TTC549 (cell line): Measurements from ENCODE around the gene ZNF821.
"Not testable (repeated sequence)": the region's sequence is repeated elsewhere in the genome, so short reads cannot be mapped to it uniquely, and the experiment has no call there.

Experiments used
- FAIRE-seq: peaks from 2 replicates; lab custom pipeline; 2012; peaks lifted over from hg19 to GRCh38; lab: Jason Lieb, UNC

The ZNF821 gene

GRCh38 chr16:71883849-71884638, at the start of gene ZNF821:
Gene ZNF821 (minus strand): TSS chr16:71884182. CDS start chr16:71879946, 4,236 bp downstream.
- FAIRE-seq = no peak

GRCh38 chr16:71933017-71933416, 49.0 kb upstream of the ZNF821 start:
- FAIRE-seq = no peak

GRCh38 chr16:71931599-71931998, 47.6 kb upstream of the ZNF821 start:
- no peak for FAIRE-seq

GRCh38 chr16:71931001-71931400, 47.0 kb upstream of the ZNF821 start:
- FAIRE-seq = no peak

- no peak for FAIRE-seq
Observed at GRCh38 chr16:71930013-71930563, 46.1 kb upstream of the ZNF821 start.

GRCh38 chr16:71929048-71929447, 45.1 kb upstream of the ZNF821 start:
- no peak for FAIRE-seq

GRCh38 chr16:71927787-71928186, 43.8 kb upstream of the ZNF821 start:
- FAIRE-seq = no peak

GRCh38 chr16:71927383-71927782, 43.4 kb upstream of the ZNF821 start:
- FAIRE-seq = no peak

- no peak for FAIRE-seq
Observed at GRCh38 chr16:71924710-71925109, 40.7 kb upstream of the ZNF821 start.

GRCh38 chr16:71923941-71924690, 40.1 kb upstream of the ZNF821 start:
- FAIRE-seq = no peak

GRCh38 chr16:71920658-71921057, 36.7 kb upstream of the ZNF821 start:
- no peak for FAIRE-seq

GRCh38 chr16:71919035-71919434, 35.1 kb upstream of the ZNF821 start:
- no peak for FAIRE-seq

- no peak for FAIRE-seq
Observed at GRCh38 chr16:71917900-71918299, 33.9 kb upstream of the ZNF821 start.

- FAIRE-seq = no peak
Observed at GRCh38 chr16:71916397-71916920, 32.5 kb upstream of the ZNF821 start.

- no peak for FAIRE-seq
Observed at GRCh38 chr16:71915350-71915749, 31.4 kb upstream of the ZNF821 start.

GRCh38 chr16:71914802-71915201, 30.8 kb upstream of the ZNF821 start:
- no peak for FAIRE-seq

- no peak for FAIRE-seq
Observed at GRCh38 chr16:71912534-71913275, 28.7 kb upstream of the ZNF821 start.

- no peak for FAIRE-seq
Observed at GRCh38 chr16:71911121-71911520, 27.1 kb upstream of the ZNF821 start.

- FAIRE-seq = not testable (repeated sequence)
Observed at GRCh38 chr16:71905765-71906164, 21.8 kb upstream of the ZNF821 start.

- FAIRE-seq = no peak
Observed at GRCh38 chr16:71904239-71904638, 20.3 kb upstream of the ZNF821 start.

- FAIRE-seq = no peak
Observed at GRCh38 chr16:71903608-71904007, 19.6 kb upstream of the ZNF821 start.

- FAIRE-seq = no peak
Observed at GRCh38 chr16:71902656-71903365, 18.8 kb upstream of the ZNF821 start.
